OCI-M2 (cell line): ENCODE measurements around the gene C1orf210.

Experiments
- DNase-seq: peaks from one replicate; lab custom pipeline; 2025; ENCODE audit not compliant: unreplicated experiment; lab: John Stamatoyannopoulos, UW

The C1orf210 gene

DNA sequence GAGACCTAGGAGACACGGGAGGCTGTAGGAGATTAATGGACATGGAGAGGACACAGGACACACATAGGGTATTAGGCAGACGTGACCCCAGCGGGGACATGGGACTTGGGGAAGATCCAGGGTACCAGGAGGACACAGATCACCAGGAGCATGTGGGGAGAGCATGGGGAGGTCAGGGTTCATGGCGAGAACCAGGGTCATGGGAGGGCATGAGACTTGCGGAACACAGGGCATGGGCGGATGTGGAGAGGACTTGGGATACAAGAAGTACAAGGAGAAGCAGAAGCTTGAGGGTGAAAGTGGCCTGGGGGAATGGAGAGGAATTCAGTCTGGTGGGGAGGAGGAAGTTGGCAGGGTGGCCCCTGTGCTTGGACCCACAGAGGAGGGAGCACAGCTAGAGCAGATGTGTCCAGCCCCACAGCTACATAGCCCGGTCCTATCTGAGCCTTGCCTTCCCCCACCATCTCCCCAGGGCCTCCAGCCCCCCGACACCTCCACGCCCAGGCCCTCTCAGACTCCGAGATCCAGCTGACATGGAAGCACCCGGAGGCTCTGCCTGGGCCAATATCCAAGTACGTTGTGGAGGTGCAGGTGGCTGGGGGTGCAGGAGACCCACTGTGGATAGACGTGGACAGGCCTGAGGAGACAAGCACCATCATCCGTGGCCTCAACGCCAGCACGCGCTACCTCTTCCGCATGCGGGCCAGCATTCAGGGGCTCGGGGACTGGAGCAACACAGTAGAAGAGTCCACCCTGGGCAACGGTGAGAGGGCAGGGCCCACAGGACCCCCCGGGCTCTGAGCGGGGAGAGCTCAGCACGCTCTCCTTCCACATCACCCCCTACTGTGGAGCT, 27.5 kb upstream of the C1orf210 start:
- no peak for DNase-seq

DNA sequence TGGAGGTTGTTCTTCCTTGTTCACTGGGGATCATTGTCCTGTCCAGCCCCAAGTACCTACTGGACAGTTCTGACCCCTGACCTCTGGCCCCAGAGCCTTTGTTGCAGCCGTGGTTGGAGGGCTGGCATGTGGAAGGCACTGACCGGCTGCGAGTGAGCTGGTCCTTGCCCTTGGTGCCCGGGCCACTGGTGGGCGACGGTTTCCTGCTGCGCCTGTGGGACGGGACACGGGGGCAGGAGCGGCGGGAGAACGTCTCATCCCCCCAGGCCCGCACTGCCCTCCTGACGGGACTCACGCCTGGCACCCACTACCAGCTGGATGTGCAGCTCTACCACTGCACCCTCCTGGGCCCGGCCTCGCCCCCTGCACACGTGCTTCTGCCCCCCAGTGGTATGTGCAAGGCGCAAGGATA, 26.8 kb upstream of the C1orf210 start:
- no peak for DNase-seq

DNA sequence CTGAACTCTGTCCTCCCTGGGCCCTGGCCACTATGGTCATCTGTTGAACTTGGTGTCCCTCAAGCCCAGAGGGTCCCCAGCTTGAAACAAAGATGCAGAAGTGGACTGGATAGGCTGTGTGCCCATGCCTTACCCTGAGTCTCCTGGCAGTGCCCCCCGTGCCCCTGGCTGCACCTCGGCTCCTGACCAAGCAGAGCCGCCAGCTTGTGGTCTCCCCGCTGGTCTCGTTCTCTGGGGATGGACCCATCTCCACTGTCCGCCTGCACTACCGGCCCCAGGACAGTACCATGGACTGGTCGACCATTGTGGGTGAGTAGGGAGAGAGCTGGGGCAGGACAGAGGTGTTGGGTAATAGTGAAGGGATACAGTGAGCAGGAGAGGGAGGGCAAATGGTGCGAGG, 26.1 kb upstream of the C1orf210 start:
- DNase-seq = no peak

DNA sequence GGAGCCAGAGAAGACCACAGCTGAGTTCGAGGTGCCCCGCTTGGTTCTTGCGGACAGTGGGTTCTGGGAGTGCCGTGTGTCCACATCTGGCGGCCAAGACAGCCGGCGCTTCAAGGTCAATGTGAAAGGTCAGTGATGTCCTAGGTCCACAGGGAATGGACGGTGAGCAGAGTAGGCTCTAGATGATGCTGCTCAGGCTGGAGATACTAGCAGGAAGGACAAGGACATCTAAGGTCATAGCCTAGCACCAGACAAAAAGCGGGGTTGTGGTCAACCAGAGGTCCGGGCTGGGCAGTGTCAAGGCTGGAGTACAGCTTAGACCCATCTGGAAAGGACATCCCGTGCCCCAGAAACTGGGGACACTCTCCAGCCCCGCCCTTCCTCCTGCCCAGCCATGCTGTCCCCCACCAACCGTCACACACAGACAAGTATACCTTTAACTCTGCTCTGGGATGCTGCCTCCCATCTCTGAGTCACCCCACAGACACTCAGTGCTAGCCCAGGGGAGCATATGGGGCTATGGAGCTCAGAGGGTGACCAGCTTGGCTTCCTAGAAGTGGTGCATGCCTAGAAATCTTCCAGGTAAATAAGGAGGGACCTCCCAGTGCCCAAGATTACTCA, 24.1 kb upstream of the C1orf210 start:
- DNase-seq = no peak

DNA sequence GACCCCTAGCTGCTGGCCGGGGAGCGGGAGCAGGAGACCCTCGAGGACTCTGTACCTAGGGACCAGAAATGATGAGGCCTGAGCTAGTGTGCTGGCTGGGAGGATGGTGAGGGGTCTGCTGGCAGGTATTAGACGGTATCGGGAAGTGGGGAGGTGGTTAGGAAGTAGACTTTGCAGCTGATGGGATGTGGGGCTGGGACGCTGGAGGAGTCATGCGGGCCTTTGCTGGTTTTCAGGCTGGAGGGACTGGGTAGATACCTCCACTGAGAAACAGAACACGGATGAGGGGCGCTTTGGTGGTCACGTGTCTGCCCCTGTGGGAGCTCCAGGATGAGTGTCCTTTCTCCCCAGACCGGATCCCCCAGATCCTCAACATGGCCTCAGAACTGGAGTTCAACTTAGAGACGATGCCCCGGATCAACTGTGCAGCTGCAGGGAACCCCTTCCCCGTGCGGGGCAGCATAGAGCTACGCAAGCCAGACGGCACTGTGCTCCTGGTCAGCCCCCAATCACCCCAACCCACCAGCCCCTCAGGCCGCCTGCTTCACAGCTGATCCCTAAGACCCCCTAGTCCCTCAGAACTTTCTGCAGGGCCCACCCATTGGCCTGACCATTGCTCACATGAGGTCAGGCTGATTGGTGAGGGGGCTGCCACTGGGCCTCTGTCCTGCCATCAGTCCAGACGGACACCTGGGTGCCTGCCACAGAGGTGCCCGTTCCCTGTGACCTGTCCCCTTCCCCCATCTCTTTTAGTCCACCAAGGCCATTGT, 23.4 kb upstream of the C1orf210 start:
- no peak for DNase-seq

DNA sequence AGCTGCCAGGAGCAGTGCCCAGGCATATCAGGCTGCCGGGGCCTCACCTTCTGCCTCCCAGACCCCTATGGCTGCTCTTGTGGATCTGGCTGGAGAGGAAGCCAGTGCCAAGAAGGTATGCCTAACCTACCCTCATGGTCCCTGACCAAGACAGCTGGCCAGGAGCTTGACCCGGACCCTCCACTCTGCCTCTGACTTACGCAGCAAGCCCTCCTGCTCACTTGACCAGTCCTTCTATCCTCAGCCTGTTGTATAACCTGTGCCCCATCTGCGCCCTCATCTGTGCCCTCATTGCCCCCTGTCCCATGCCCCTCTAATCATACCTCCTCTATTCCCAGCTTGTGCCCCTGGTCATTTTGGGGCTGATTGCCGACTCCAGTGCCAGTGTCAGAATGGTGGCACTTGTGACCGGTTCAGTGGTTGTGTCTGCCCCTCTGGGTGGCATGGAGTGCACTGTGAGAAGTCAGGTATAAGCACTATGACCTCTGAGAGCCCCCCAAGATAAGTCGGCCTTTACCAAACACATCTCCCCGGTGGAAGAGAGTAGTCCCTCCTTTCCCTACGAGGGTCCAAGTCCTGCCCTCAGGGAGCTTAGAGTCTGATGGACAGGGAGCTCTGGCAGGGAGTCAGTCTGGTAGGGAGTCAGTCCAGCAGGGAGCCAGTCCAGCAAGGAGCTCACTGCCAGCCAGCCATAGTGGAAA, 22.2 kb upstream of the C1orf210 start:
- DNase-seq = no peak

DNA sequence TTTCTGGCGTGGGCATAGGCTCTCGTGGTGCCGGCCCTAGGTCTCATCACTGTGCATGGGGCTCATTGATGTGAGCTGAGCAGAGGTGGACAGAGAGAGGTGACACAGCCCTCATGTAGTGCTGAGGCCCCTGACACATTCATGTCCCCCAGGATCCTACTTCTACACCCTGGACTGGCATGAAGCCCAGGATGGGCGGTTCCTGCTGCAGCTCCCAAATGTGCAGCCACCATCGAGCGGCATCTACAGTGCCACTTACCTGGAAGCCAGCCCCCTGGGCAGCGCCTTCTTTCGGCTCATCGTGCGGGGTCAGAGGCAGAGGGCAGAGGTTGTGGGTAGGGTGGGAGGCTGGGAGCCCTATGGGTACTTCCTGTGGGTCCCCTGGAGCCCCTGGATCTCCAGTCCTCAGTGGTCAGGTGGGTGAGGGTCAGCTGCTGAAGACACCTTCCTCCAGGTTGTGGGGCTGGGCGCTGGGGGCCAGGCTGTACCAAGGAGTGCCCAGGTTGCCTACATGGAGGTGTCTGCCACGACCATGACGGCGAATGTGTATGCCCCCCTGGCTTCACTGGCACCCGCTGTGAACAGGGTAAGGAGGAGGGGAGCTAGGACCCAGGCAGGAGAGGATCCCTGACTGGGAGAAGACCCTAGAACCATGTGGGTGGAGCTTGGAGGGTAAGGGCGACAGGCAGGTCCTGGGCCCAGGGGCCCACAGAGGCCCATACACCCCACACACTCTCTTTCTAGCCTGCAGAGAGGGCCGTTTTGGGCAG, 21.5 kb upstream of the C1orf210 start:
- DNase-seq = no peak

DNA sequence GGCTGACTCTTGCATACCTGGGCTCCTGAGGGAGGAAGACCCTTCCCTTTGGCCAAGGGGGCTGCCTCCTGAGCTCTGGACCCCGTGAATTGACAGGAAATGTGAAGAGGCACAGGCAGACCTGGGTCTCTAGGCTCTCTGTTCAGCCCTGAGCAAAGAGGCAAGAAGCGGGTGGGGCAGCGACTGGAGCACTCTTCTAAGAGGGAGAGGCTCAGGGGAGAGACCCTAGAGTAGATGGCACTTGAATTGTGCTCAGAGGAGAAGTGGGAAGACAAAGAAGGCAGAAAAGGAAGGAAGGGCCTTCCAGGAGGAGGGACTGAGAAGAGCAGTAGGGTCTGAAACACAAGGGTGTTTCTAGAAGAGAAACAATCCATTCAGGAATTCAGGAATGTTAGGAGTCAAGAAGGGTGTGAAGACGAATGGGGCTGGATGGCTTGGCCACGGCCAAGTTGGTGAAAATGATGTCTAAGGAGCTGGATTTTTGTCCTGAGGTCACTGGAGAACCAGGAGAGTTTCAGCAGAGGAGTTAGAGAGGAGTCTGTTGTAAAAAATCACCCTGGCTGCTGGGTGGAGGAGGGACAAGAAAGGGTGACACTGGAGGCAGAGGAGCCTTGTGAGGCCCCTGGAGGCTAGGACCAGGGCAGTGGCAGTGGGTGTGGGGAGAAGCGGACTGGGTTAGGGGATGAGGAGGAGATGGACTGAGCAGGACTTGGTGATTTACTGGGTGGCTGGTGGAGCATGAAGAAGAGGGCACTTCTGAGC, 20.7 kb upstream of the C1orf210 start:
- DNase-seq = no peak

DNA sequence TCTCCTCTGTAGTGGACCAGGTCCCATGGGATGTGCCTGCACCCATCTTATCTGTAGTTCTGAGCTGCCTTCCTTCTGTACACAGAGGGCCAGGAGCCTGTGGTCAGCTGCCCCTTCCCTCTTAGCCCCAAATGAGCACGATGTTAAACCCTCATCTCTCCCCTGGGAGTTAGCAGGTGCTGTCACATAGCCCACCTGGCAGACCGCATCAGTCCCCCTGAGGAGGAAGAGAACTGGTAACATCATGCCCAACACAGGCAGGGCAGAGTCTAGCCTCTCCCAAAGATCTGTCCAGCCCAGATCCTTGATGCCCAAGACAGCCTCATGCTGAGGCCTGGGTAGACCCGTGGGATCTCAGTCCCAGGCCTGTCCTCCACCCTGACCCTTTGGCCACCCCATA, 20.1 kb upstream of the C1orf210 start:
- DNase-seq = no peak

DNA sequence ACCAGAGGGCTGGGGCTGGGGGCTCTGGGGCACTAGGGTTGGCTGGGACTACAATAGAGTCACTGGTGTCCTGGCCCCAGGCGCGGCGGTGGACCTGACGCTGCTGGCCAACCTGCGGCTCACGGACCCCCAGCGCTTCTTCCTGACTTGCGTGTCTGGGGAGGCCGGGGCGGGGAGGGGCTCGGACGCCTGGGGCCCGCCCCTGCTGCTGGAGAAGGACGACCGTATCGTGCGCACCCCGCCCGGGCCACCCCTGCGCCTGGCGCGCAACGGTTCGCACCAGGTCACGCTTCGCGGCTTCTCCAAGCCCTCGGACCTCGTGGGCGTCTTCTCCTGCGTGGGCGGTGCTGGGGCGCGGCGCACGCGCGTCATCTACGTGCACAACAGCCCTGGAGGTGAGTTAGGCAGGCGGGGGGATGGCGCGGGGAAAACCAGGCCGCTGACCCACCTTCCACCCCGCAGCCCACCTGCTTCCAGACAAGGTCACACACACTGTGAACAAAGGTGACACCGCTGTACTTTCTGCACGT, 19.5 kb upstream of the C1orf210 start:
- DNase-seq = no peak

DNA sequence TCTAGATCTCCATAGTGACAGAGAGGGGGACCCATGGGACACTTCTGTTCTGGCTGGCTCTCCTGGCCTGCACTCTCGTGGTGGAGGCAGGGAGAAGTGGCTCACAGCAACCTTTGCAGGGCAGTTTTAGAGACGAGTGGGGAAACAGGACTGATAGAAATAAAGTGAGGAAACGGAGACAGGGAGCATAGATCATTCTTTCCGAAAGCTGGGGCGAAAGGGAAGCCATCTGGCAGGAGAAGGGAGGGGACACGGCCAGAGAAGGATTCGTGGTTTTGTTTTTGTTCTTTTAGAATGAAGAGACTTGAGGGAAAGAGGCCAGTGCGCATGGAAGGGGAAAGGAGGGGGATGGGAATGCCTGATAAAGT, 18.9 kb upstream of the C1orf210 start:
- no peak for DNase-seq

DNA sequence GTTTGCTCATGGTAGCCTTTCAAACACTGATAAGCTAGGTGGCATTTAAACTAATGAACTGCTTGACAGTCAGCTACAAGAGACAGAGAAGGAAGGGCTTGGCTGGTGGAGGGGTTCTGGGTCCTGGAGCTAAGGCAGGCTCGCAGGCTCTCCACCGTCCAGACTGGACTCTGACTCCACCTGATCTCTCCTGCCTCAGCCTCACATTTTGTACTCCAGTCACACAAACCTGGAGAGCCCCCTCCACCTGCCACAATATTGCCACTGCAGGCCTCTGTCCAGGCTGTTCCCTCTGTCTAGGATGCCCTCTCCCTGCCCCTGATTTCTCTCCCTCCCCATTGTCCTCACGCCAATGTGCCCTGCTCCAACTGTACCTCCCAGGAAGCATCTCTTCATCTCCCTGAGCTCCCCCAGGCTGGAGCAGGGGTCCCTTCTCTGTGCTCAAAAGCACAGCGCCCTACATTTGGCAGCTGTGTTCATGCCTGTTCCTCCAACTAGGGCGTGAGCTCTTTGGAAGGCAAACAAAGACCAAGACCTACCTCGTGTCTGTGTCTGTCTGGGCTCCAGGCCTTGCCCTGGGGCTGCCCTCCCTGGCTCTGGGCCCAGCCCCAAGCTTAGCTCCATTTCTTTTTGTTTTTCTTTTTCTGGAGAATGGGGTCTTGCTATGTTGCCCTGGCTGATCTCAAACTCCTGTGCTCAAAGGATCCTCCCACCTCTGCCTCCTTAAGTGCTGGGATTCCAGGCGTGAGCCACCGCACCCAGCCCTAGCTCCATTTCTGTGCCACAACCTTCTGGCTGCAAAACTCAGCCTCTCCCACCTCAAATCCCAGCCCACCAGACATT, 18.3 kb upstream of the C1orf210 start:
- DNase-seq = no peak

DNA sequence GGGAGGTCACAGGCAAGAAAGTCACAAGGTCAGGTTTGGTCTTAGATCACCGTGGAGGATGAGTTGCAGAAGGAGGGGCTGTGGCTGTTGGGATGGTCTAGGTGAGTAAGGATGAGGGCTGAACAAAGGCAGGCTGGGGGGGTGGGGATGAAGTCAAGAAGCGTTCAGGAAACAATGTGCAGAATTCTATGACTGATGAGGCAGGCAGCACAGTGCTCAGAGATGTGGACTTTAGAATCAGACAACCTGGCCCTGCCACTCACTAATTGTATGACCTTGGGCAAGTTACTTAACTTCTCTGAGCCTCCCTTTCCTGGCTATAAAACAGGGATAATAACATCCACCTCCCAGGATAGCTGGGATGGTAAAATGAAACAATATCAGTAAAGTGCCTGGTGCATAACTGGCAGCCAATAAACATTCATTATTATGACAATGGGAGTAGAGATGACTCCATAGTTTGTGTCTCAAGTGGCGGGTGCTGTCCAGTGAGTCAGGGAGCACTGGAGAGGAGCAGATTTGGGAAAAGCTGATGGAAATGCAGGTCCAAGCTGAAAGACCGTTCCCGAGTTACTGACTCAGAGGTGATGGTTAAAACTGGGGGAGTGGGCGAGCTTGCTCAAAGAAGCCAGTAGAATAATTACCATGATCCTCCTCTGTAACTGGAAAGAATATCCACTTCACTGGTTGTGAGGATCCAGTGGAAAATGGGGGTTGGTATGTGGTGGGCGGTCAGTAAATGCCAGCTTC, 17.5 kb upstream of the C1orf210 start:
- DNase-seq = no peak

DNA sequence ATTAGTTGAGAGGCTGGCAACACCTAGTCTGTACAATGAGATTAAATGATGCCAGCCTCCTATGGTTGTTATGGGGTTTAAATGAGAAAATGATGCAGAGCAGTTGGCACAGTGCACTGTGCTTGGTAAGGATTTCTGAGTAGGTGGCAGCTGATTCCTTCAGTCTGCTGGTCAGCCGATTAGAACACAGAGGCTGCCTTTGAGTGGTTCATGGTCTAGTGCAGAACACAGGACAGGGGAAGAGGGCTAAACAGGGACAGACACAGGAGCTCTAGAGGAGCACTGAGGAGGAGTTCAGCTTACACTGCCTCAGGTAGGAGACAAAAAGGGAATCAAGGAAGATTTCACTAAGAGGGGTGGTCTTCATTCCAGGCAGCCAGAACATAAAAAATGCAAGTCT, 16.8 kb upstream of the C1orf210 start:
- no peak for DNase-seq

DNA sequence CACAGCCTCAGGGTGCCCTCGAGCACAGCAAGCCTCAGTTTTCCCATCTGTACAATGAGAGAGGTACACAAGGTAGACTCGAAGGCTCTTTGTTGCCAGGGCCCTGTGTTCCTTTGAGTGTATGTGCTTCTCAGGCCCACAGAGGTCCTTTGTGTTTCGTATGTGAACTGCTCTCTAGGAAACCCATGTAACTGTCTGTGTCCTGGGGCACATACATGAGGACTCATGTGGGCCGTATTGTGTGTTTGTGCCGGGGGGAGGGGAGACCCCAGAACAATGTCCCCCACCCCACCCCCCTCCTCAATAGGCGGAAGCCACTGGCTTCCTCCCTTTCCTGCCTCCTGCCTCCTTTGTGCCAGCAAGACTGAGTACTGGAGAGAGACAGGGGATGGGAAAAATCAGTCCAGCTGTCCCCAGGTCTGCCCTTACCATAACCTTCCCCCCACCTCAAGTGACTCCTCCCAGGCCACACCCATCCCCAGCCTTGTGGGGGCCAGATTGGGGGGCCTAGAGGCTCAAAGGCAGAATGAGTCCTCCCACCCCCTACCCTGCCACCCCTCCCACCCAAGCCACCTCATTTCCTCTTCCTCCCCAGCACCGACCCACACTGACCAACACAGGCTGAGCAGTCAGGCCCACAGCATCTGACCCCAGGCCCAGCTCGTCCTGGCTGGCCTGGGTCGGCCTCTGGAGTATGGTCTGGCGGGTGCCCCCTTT, 15.2 kb upstream of the C1orf210 start, which contains the start of gene TIE1:
TIE1 (plus strand) TSS at position 605 of the 717 bp plus-strand sequence; CDS start at position 695, 90 bp downstream.
- no peak for DNase-seq

DNA sequence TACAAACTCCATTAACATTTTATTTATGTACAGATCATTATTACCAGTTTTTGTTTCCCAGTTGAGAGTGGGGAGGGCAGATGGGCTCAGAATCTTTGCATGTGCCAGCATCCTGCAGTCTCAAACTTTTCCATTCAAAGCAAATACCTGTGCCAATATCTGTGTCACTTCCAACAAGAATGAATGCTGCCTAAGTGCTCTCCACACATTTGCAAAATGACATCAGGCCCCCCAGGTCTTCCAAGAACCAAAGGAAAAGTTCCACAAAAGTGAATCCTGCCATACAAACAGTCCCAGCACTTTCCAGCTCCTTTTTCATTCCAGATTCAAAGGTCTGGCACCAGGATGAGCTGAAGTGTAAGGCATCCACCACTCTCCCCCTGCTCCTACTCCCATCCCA, 13.7 kb upstream of the C1orf210 start:
- no peak for DNase-seq

DNA sequence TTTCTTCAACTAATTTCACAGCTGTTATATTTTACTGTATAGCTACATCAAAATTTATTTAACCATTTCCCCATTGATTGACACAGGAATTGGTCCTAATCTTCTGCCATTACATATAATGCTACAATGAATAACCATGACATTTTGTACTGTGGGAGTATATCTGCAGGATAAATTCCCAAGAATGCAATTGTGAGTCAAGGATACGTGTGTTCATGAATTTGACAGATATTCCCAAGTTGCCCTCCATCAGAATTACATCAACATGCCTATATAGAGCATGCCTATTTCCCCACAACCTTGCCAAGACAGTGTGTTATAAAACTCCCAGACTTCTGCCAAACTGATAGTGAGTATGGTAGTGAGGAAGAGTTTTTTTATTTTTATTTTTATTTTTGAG, 12.7 kb upstream of the C1orf210 start:
- no peak for DNase-seq
